Brain microvascular endothelial cell (primary cell): ENCODE data around the gene CDKN1A.

ENCODE experiments used
- DNase-seq: peaks from one replicate; pipeline ENCODE4 v3.0.0-alpha.2; 2020
- H3K27ac ChIP-seq: fragments of 250-450 bp; sonication (Bioruptor Pico); 2 replicates; pipeline ENCODE4 v1.5.1; 2020; ENCODE audit warnings: mild to moderate bottlenecking, moderate library complexity
- H3K27me3 ChIP-seq: fragments of 250-450 bp; sonication (Bioruptor Pico); replicated peaks from 2 replicates; pipeline ENCODE4 v1.5.1; 2020; ENCODE audit warnings: mild to moderate bottlenecking
- H3K36me3 ChIP-seq: fragments of 250-450 bp; sonication (Bioruptor Pico); replicated peaks from 2 replicates; pipeline ENCODE4 v1.5.1; 2020; ENCODE audit warnings: mild to moderate bottlenecking
- H3K4me3 ChIP-seq: 2 replicates; pipeline ENCODE4 v1.5.1; 2011; ENCODE audit warnings: low read depth, mild to moderate bottlenecking, control low read depth, low read length, moderate library complexity
- CTCF ChIP-seq: IDR thresholded peaks from 2 replicates; pipeline ENCODE4 v1.5.1; 2011; ENCODE audit warnings: low read depth, mild to moderate bottlenecking, moderate library complexity, low read length, control low read depth, inconsistent platforms; ENCODE audit errors: missing control alignments
- in situ Hi-C: cut with HindIII; loops from 2 replicates; pipeline ENCODE4 v1.10.0; 2017; ENCODE audit warnings: low sequenced_read_pairs, low pct_ligation_motif_present

CDKN1A gene

DNA sequence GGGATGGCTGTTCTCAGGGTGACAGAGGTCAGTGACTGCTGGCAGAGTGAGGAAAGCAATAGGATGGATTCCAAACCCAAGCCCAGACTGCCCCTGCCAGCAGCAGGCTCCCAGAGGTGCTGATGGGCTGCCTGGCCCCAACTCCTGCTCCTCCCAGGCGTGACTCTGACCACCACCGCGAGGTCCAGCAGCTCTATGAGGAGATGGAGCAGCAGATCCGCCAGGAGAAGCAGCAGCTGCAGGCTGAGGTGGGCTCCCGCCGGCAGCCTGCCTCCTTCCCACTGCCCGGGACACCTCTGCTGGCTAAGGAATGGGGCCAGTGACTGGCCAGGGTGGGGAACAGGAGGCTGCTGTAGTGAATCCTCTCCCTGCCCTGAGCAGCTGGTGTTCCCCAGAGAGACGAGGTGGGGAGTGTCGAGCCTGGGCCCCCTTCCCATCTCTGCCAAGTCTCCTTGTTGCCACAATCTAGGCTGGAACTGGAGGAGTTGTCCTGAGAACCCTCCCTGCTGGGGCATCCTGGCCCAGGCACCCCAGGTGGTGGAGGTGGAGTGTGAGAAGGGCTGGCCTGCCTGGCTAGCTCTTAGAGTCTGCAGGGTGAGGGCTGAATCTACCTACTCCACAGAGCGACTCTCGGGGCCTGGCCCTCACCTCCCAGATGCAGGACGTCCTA is 39.5 kb downstream of the CDKN1A start:
- in situ Hi-C loops = no loop called here
- no peak for TF ChIP-seq CTCF
- Histone ChIP-seq H3K4me3 (no peak overlapping the region), H3K27me3 (no peaks in the 10 kb centered on the region), H3K27ac (no peak overlapping the region), H3K36me3 (no peaks in the 10 kb centered on the region)
- DNase-seq = no peak

GRCh38 chr6:36718560-36718959 is 40.0 kb downstream of the CDKN1A start:
- in situ Hi-C loops = no loop called here
- Histone ChIP-seq H3K27me3 (no peaks in the 10 kb centered on the region), H3K4me3 (no peak overlapping the region), H3K36me3 (no peaks in the 10 kb centered on the region), H3K27ac (no peak overlapping the region)
- no peak for TF ChIP-seq CTCF
- no peak for DNase-seq

DNA sequence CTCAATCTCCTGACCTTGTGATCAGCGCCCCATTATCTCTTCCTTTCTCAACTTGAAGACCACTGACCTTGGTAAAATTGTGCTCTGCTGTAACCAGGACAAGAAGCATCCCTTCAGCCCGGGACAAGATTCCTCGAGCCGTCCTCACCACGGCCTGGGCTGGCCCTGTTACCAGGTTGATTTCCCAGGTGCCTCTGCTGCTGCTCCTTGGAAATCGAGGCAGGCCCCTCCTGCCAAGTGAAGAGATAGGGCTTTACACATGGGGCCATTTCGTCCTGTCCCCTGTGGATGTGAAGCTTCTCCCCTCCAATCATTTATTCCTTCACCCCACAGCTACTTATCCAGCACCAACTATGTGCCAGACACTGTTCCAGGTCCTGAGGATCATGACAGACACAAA is 40.6 kb downstream of the CDKN1A start:
- no peak overlapping the region for H3K27ac ChIP-seq
- no peak for TF ChIP-seq CTCF
- no peaks in the 10 kb centered on the region for H3K36me3 ChIP-seq
- H3K27me3 ChIP-seq = no peaks in the 10 kb centered on the region
- no peak for DNase-seq
- in situ Hi-C loops = no loop called here
- no peak overlapping the region for H3K4me3 ChIP-seq

GRCh38 chr6:36720251-36721141 is 42.0 kb downstream of the CDKN1A start:
- TF ChIP-seq CTCF = no peak
- no peak for DNase-seq
- in situ Hi-C loops = no loop called here
- Histone ChIP-seq H3K27me3 (no peaks in the 10 kb centered on the region), H3K36me3 (no peaks in the 10 kb centered on the region), H3K27ac (no peak overlapping the region), H3K4me3 (no peak overlapping the region)

GRCh38 chr6:36721369-36722140 is 43.0 kb downstream of the CDKN1A start:
- H3K36me3 ChIP-seq = no peaks in the 10 kb centered on the region
- H3K27me3 ChIP-seq = no peaks in the 10 kb centered on the region
- DNase-seq = no peak
- no peak overlapping the region for H3K27ac ChIP-seq
- no peak for TF ChIP-seq CTCF
- in situ Hi-C loops = no loop called here
- no peak overlapping the region for H3K4me3 ChIP-seq
